Gastrocnemius medialis (tissue), 4 donors: ENCODE results near the gene ACADM. TPM values are rescaled to one million over a fixed set of nuclear protein-coding genes. Genes with fewer than 3 reads are reported as not detected.
A peak's percentile ranks its signal among the peaks of the same experiment; 100 is the strongest.
"Not testable (repeated sequence)": the region's sequence is repeated elsewhere in the genome, so short reads cannot be mapped to it uniquely, and the experiment has no call there.

Experiments used
- ATAC-seq, 2 donors: fragments of 150-250 bp; one replicate each; pipeline ENCODE4 v1.9.1; 2016
- DNase-seq, 2 donors: peaks; one replicate each; pipeline ENCODE4 v3.0.0-alpha.2; 2019
- H3K27ac ChIP-seq, 4 donors: fragments of 200-600 bp; sonication (generic); 1 replicate in 1 of 4; 2 replicates in 3 of 4; pipeline ENCODE4 v1.5.1; 2016 to 2018; ENCODE audit warnings: mild to moderate bottlenecking in 2 of 4, moderate library complexity in 1 of 4
- H3K27me3 ChIP-seq, 3 donors: fragments of 200-600 bp; sonication (generic) in 2 of 3; 1 replicate in 1 of 3; 2 replicates in 2 of 3; pipeline versions ENCODE4 v1.5.1 to v1.6.0; 2016 to 2019; ENCODE audit warnings: mild to moderate bottlenecking in 1 of 3, moderate library complexity in 1 of 3
- H3K36me3 ChIP-seq, 2 donors: fragments of 200-600 bp; sonication (generic) in 1 of 2; one replicate each; pipeline ENCODE4 v1.5.1; 2017 to 2018
- H3K4me1 ChIP-seq, 2 donors: fragments of 200-600 bp; sonication (generic) in 1 of 2; one replicate each; pipeline ENCODE4 v1.5.1; 2016 to 2017; ENCODE audit warnings: mild to moderate bottlenecking in 2 of 2
- H3K4me3 ChIP-seq, 4 donors: fragments of 200-600 bp; sonication (generic) in 3 of 4; 1 replicate in 1 of 4; 2 replicates in 3 of 4; pipeline ENCODE4 v1.5.1; 2016 to 2019; ENCODE audit warnings: mild to moderate bottlenecking in 2 of 4
- H3K9me3 ChIP-seq, 3 donors: fragments of 200-600 bp; sonication (generic) in 2 of 3; 1 replicate in 1 of 3; 2 replicates in 2 of 3; pipeline ENCODE4 v1.5.1; 2016 to 2019
- CTCF ChIP-seq, 5 experiments: fragments of 450-650 bp in 3 of 5; fragments of 200-600 bp in 2 of 5; sonication (generic) in 2 of 5; IDR thresholded peaks in 4 of 5; conservative IDR thresholded peaks in 1 of 5; 1 replicate in 4 of 5; 2 replicates in 1 of 5; pipeline ENCODE4 v1.5.1; 2016 to 2019; ENCODE audit warnings: antibody characterized with exemption in 5 of 5, mild to moderate bottlenecking in 3 of 5, moderate library complexity in 3 of 5
- POLR2A ChIP-seq, 2 donors: fragments of 450-650 bp; IDR thresholded peaks; one replicate each; pipeline ENCODE4 v1.6.1; 2017; ENCODE audit warnings: antibody characterized with exemption in 2 of 2, mild to moderate bottlenecking in 2 of 2, moderate library complexity in 2 of 2
- in situ Hi-C, 4 donors: fragments of 200-750 bp; cut with MboI; loops; one replicate each; pipeline versions ENCODE4 v1.15.0 to v1.8.0; 2017; ENCODE audit warnings: low sequenced_read_pairs in 4 of 4
- intact Hi-C: fragments of 100-400 bp; cut with DNase I; formaldehyde crosslinking; loops from one replicate; pipeline ENCODE4 v1.15.1; 2023; ENCODE audit warnings: low total_unique reads
- total RNA-seq, 4 donors: library from RNA; depleted of rRNA; stranded (reverse); fragments of >200 nt; gene quantifications; one replicate each; pipeline versions ENCODE4 v1.1.0 to v1.2.3, GENCODE V29; 2016

The ACADM gene
- total RNA-seq, 4 donors from 2014 or later, result 92.4 to 128 (median 111) TPM

GRCh38 chr1:75712306-75712705 is 12.2 kb upstream of the ACADM start:
- H3K27me3 ChIP-seq, result no peaks in the 10 kb centered on the region
- peak in 1 of 2 donors; percentile 68 for ATAC-seq
- no peaks in the 10 kb centered on the region for H3K36me3 ChIP-seq
- peaks cover 9 to 27% of the 10 kb centered on the region in 2 donors for H3K4me1 ChIP-seq
- H3K27ac ChIP-seq, result peak overlapping the region in 1 of 4 donors; percentile 15
- H3K9me3 ChIP-seq, result no peaks in the 10 kb centered on the region
- TF ChIP-seq POLR2A (IDR thresholded peaks at IDR 0.05) (no peak), CTCF (IDR thresholded peaks at IDR 0.05 in 4 of 5, conservative IDR thresholded peaks at IDR 0.05 in 1 of 5) (no peak)
- DNase-seq, result no peak
- no peak overlapping the region for H3K4me3 ChIP-seq
- in situ Hi-C loops (no loop called here), intact Hi-C loops (no loop called here)

GRCh38 chr1:75719810-75720209 is 4.7 kb upstream of the ACADM start:
- intact Hi-C loops (loop anchor here (10.0 kb wide), 1 partner anchor 1525 kb away; the partner anchor contains the start of genes FPGT and LRRIQ3), in situ Hi-C loops (loop anchor here in 1 of 4 donors (10.0 kb wide), 1 partner anchor 65 kb away; the partner anchor contains the start of gene RABGGTB)

GRCh38 chr1:75720325-75720724 is 4.2 kb upstream of the ACADM start:
- TF ChIP-seq POLR2A (IDR thresholded peaks at IDR 0.05), result no peak
- no peak for TF ChIP-seq CTCF (IDR thresholded peaks at IDR 0.05 in 4 of 5, conservative IDR thresholded peaks at IDR 0.05 in 1 of 5)
- no peak overlapping the region for H3K27ac ChIP-seq
- H3K4me1 ChIP-seq, result peaks cover 3 to 9% of the 10 kb centered on the region in 2 donors
- no peak for DNase-seq
- no peak overlapping the region for H3K4me3 ChIP-seq
- no peaks in the 10 kb centered on the region for H3K36me3 ChIP-seq
- intact Hi-C loops, result loop anchor here (10.0 kb wide), 1 partner anchor 1526 kb away; the partner anchor contains the start of genes FPGT and LRRIQ3
- in situ Hi-C loops, result loop anchor here in 1 of 4 donors (10.0 kb wide), 1 partner anchor 64 kb away; the partner anchor contains the start of gene RABGGTB
- no peaks in the 10 kb centered on the region for H3K27me3 ChIP-seq
- H3K9me3 ChIP-seq, result no peaks in the 10 kb centered on the region
- no peak for ATAC-seq

More at GRCh38 chr1:75719810-75720209, 4.7 kb upstream of the ACADM start:
- TF ChIP-seq CTCF (IDR thresholded peaks at IDR 0.05 in 4 of 5, conservative IDR thresholded peaks at IDR 0.05 in 1 of 5), result no peak
- no peak for TF ChIP-seq POLR2A (IDR thresholded peaks at IDR 0.05)
- Histone ChIP-seq H3K9me3 (no peaks in the 10 kb centered on the region), H3K4me3 (no peak overlapping the region), H3K27ac (no peak overlapping the region), H3K36me3 (no peaks in the 10 kb centered on the region), H3K27me3 (no peaks in the 10 kb centered on the region), H3K4me1 (peaks cover 0 to 7% of the 10 kb centered on the region in 2 donors)
- DNase-seq, result no peak
- ATAC-seq, result no peak

- ATAC-seq, result no peak
- Histone ChIP-seq H3K9me3 (no peaks in the 10 kb centered on the region), H3K36me3 (no peaks in the 10 kb centered on the region), H3K27me3 (no peaks in the 10 kb centered on the region), H3K4me3 (no peak overlapping the region), H3K4me1 (peaks cover 8 to 14% of the 10 kb centered on the region in 2 donors), H3K27ac (no peak overlapping the region)
- DNase-seq, result no peak
- in situ Hi-C loops (loop anchor here in 1 of 4 donors (10.0 kb wide), 1 partner anchor 64 kb away; the partner anchor contains the start of gene RABGGTB), intact Hi-C loops (loop anchor here (10.0 kb wide), 1 partner anchor 1526 kb away; the partner anchor contains the start of genes FPGT and LRRIQ3)
- TF ChIP-seq POLR2A (IDR thresholded peaks at IDR 0.05) (no peak), CTCF (IDR thresholded peaks at IDR 0.05 in 4 of 5, conservative IDR thresholded peaks at IDR 0.05 in 1 of 5) (no peak)
Measured at GRCh38 chr1:75720820-75721219, 3.7 kb upstream of the ACADM start.

GRCh38 chr1:75722246-75722645 is 2.3 kb upstream of the ACADM start:
- H3K27ac ChIP-seq, H3K36me3 ChIP-seq, ATAC-seq, H3K27me3 ChIP-seq, H3K9me3 ChIP-seq, H3K4me3 ChIP-seq, DNase-seq: not testable (repeated sequence)
- H3K4me1 ChIP-seq, result peaks cover 21 to 26% of the 10 kb centered on the region in 2 donors
- intact Hi-C loops (loop anchor here (10.0 kb wide), 1 partner anchor 1527 kb away; the partner anchor contains the start of genes FPGT and LRRIQ3), in situ Hi-C loops (loop anchor here in 1 of 4 donors (10.0 kb wide), 1 partner anchor 63 kb away; the partner anchor contains the start of gene RABGGTB)
